HG03342 (cell line): ENCODE measurements around the gene AKR7A2.

Experiments
- ATAC-seq: cut with Tn5 transposase; IDR thresholded peaks from one replicate; pipeline ENCODE4 v1.9.1; 2021; ENCODE audit warnings: mild to moderate bottlenecking, moderate library complexity; ENCODE audit not compliant: unreplicated experiment

Gene AKR7A2

GRCh38 chr1:19343617-19344350 lies 31.8 kb upstream of the AKR7A2 start:
- ATAC-seq, result no peak

GRCh38 chr1:19342894-19343616 lies 31.1 kb upstream of the AKR7A2 start:
- ATAC-seq, result no peak

DNA sequence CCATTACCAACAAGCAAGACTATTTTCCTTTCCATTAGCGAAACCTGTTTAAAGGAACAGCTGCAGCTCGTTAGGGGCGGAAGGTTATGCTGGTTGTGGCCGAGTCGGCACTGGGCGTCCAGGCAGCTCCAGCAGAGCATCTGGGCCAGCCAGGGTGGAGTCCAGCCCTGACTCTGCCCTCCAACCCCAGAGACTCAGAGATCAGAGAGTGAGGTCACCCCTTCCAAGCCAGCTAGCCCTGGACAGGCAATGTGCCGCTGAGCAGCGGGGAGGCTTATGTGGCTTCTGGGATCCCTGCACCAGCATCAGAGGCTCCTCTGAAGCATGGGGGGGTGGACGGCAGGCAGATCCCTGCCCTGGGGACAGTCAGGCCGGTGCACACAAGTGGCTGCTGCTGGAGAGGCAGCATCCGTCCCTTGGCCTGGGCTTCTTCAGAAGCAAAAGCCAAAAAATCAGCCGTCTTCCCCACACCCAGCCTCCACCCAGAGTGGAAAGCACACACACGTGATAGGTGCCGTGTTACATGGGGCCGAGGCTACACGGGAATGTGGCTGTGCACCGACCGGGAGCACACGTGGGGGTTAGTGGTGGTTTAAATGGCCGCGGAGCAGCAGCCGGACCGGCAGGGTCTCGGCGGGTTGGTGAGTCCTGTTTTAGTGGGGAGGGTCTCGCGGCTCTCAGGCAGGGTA lies 30.3 kb upstream of the AKR7A2 start:
- no peak for ATAC-seq

- no peak for ATAC-seq
Measured at GRCh38 chr1:19341201-19342061, 29.5 kb upstream of the AKR7A2 start.

DNA sequence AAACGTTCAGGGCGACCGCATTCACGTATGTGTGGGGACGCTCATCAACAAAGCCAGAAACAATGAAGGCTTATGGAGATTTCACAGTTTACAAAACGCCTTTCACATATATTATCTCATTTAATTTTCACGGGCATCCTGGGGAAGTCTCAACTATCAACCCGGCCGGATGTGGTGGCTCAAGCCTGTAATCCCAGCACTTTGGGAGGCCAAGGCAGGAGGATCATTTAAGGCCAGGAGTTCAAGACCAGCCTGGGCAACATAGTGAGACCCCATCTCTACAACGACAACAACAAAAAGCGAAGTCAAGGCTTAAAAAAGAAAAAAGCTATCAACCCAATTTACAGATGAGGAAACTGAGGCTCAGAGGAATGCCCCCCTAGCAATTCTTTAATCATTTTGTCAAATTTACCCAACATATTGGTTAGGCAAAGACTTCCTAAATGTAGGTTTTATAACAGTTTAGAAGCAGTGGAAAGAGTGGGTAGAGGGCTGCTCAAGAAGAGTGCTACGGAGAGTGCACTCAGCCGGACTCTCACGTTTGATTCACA lies 28.5 kb upstream of the AKR7A2 start:
- ATAC-seq, result no peak

- ATAC-seq, result no peak
Measured at GRCh38 chr1:19339214-19339861, 27.4 kb upstream of the AKR7A2 start.

GRCh38 chr1:19338323-19338762 lies 26.4 kb upstream of the AKR7A2 start:
- no peak for ATAC-seq

DNA sequence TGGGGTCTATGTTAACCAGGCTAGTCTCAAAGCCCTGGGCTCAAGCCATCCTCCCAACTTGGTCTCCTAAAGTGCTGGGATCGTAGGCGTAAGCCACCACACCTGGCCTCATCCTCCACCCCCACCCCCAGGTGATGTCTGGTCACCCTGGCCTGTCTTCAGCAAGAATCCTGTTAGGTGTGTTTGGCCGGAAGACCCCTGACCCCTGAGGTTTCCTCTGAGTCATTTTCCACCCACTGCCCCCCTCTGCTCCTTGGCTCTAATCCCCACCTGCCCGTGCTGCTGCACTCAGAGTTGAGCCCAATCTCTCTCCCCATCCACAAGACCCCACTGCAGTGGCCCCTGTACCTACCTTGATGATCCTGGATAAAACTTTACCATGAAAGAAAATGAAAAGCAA lies 25.3 kb upstream of the AKR7A2 start:
- no peak for ATAC-seq

- no peak for ATAC-seq
Measured at GRCh38 chr1:19336543-19336942, 24.6 kb upstream of the AKR7A2 start.

GRCh38 chr1:19333587-19334354 lies 21.8 kb upstream of the AKR7A2 start:
- ATAC-seq, result no peak

DNA sequence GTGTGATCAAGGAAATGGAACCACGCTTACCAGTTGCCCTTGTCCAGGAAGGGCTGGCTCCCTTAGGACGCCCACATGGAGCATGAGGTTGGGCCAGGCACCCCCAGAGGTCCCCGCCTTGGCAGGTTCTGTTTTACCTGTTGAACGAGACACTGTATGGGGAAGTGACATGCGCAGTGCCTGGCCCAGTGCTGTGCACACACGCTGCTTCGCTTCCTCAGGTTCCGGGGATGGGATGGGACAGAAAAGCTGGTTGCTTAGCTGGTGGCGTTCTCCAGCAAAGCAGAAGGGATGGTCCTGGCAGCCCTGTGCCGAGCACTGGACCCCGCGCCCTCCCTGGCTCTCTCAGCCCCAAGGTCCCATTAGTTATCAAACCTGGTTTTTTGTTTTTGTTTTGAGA lies 20.9 kb upstream of the AKR7A2 start:
- ATAC-seq, result no peak

DNA sequence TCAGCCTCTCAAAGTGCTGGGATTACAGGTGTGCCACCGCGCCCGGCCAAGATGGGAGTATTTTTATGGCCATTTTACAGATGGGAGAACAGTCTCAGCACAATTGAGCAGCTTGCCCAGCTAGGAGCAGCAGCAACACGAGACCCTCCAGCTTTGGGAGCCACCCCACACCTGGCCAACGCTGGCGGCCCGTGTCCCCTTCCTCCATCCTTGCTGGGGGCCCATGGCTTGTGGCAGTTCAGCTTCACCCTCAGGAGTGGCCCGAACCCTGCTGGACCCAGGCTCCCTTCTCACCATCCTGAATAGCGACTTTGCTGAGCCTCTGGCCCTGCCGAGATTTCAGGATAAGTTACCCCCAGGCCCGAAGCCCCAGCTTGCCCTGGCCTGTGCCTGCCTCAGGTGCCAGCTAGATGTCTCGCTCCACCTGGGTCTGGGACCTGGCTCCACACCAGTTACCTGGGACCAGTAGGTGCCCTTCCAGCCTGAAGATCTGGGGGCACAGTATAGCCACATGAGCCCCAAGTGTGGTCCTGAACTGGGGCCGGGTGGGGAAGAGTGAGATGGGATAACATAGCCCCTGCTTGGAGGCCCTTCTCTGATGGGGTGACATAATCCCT lies 19.4 kb upstream of the AKR7A2 start:
- no peak for ATAC-seq

GRCh38 chr1:19330449-19331135 lies 18.6 kb upstream of the AKR7A2 start:
- ATAC-seq, result no peak

DNA sequence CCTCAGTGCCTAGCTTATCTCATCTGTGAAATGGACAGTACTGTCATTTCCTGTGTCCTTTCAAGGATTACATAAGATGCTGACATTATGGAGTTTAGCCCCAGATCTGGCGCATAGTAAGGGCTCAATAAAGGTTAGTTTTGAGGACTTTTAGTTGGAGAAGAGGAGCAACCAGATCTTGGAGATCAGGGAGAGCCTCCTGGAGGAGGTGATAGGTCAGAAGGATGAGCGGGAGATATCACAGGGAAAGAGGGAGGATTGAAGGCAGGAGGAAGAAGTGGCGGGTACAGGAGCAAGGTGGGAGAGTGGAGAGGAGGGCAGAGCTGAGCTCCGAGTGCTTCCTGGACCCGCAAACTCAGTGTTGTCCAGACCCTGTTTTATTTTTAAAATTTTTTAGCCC lies 17.7 kb upstream of the AKR7A2 start:
- ATAC-seq, result no peak

- ATAC-seq, result no peak
Measured at GRCh38 chr1:19329188-19329587, 17.2 kb upstream of the AKR7A2 start.

DNA sequence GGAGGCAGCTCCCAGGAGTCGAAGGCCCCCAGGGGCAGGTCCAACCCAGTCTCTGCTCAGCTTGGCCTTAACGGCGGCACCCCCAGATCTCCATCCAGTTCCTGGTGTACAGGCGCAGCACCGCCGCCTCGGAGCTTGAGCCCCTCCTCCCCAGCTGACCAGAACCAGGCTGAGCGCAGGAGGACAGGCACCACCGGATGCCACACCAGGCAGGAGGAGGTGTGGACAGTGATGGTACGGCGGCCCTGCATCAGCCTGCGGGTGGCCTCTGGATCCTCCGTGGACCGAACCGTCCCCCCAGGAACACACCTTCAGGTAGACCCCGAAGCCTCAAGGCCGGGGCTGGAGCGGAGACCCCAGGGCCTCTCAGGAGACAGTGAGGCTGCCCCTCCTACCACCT lies 16.5 kb upstream of the AKR7A2 start:
- no peak for ATAC-seq

GRCh38 chr1:19327736-19328135 lies 15.8 kb upstream of the AKR7A2 start:
- no peak for ATAC-seq

GRCh38 chr1:19327301-19327700 lies 15.4 kb upstream of the AKR7A2 start:
- ATAC-seq, result no peak

GRCh38 chr1:19326748-19327065 lies 14.8 kb upstream of the AKR7A2 start:
- ATAC-seq, result no peak
